Activated naive CD8-positive, alpha-beta T cell (primary cell): ENCODE data around the gene MYZAP.

Experiments
- H3K27ac Mint-ChIP-seq: one replicate; pipeline ENCODE4 v1.8.0; 2021; ENCODE audit warnings: mixed read lengths
- H3K27me3 Mint-ChIP-seq: one replicate; pipeline ENCODE4 v1.8.0; 2021; ENCODE audit warnings: mixed read lengths
- H3K36me3 Mint-ChIP-seq: one replicate; pipeline ENCODE4 v1.8.0; 2021; ENCODE audit warnings: mixed read lengths
- H3K4me1 Mint-ChIP-seq: one replicate; pipeline ENCODE4 v1.8.0; 2021; ENCODE audit warnings: low read depth, mixed read lengths
- H3K4me3 Mint-ChIP-seq: one replicate; pipeline ENCODE4 v1.8.0; 2021; ENCODE audit warnings: mild to moderate bottlenecking, mixed read lengths
- H3K9me3 Mint-ChIP-seq: one replicate; pipeline ENCODE4 v1.8.0; 2021; ENCODE audit warnings: low read depth, mixed read lengths

MYZAP gene

GRCh38 chr15:57591822-57592367 lies at the start of gene MYZAP:
TSS of gene MYZAP (plus strand) at chr15:57591904. CDS start at chr15:57592035, 131 bp downstream.
- H3K9me3 Mint-ChIP-seq, result no peaks in the 10 kb centered on the region
- peak within 1 kb of the TSS; percentile 68 for H3K4me3 Mint-ChIP-seq
- peaks cover 26% of the 10 kb centered on the region for H3K4me1 Mint-ChIP-seq
- peaks cover 19% of the 10 kb centered on the region for H3K27me3 Mint-ChIP-seq
- no peaks in the 10 kb centered on the region for H3K36me3 Mint-ChIP-seq
- H3K27ac Mint-ChIP-seq, result no peak within 1 kb of the TSS

GRCh38 chr15:57542505-57542817 lies 49.2 kb upstream of the MYZAP start:
- no peaks in the 10 kb centered on the region for H3K27me3 Mint-ChIP-seq
- no peak overlapping the region for H3K27ac Mint-ChIP-seq
- H3K36me3 Mint-ChIP-seq, result no peaks in the 10 kb centered on the region

GRCh38 chr15:57544848-57545480 lies 46.7 kb upstream of the MYZAP start:
- Mint-ChIP-seq H3K9me3 (no peaks in the 10 kb centered on the region), H3K4me1 (no peaks in the 10 kb centered on the region), H3K36me3 (no peaks in the 10 kb centered on the region), H3K27ac (no peak overlapping the region), H3K27me3 (no peaks in the 10 kb centered on the region), H3K4me3 (no peak overlapping the region)

More at GRCh38 chr15:57542505-57542817, 49.2 kb upstream of the MYZAP start:
- Mint-ChIP-seq H3K4me1 (no peaks in the 10 kb centered on the region), H3K9me3 (no peaks in the 10 kb centered on the region), H3K4me3 (no peak overlapping the region)

GRCh38 chr15:57545995-57546394 lies 45.7 kb upstream of the MYZAP start:
- H3K4me3 Mint-ChIP-seq, result no peak overlapping the region
- H3K9me3 Mint-ChIP-seq, result no peaks in the 10 kb centered on the region
- H3K36me3 Mint-ChIP-seq, result no peaks in the 10 kb centered on the region
- H3K27me3 Mint-ChIP-seq, result no peaks in the 10 kb centered on the region
- H3K27ac Mint-ChIP-seq, result no peak overlapping the region
- H3K4me1 Mint-ChIP-seq, result no peaks in the 10 kb centered on the region

GRCh38 chr15:57547243-57547755 lies 44.4 kb upstream of the MYZAP start:
- Mint-ChIP-seq H3K4me3 (no peak overlapping the region), H3K27ac (no peak overlapping the region), H3K9me3 (no peaks in the 10 kb centered on the region), H3K27me3 (no peaks in the 10 kb centered on the region), H3K36me3 (no peaks in the 10 kb centered on the region), H3K4me1 (no peaks in the 10 kb centered on the region)

- no peak overlapping the region for H3K27ac Mint-ChIP-seq
- no peaks in the 10 kb centered on the region for H3K9me3 Mint-ChIP-seq
- H3K4me3 Mint-ChIP-seq, result no peak overlapping the region
- no peaks in the 10 kb centered on the region for H3K36me3 Mint-ChIP-seq
- H3K4me1 Mint-ChIP-seq, result no peaks in the 10 kb centered on the region
- H3K27me3 Mint-ChIP-seq, result no peaks in the 10 kb centered on the region
These were observed 43.4 kb upstream of the MYZAP start for GRCh38 chr15:57548351-57548750.

GRCh38 chr15:57548835-57549234 lies 42.9 kb upstream of the MYZAP start:
- Mint-ChIP-seq H3K27me3 (no peaks in the 10 kb centered on the region), H3K9me3 (no peaks in the 10 kb centered on the region), H3K27ac (no peak overlapping the region), H3K36me3 (no peaks in the 10 kb centered on the region), H3K4me3 (no peak overlapping the region), H3K4me1 (no peaks in the 10 kb centered on the region)

GRCh38 chr15:57549935-57550334 lies 41.8 kb upstream of the MYZAP start:
- Mint-ChIP-seq H3K36me3 (no peaks in the 10 kb centered on the region), H3K4me1 (no peaks in the 10 kb centered on the region), H3K27me3 (no peaks in the 10 kb centered on the region), H3K9me3 (no peaks in the 10 kb centered on the region), H3K27ac (no peak overlapping the region), H3K4me3 (no peak overlapping the region)

- no peaks in the 10 kb centered on the region for H3K4me1 Mint-ChIP-seq
These were observed 41.1 kb upstream of the MYZAP start for GRCh38 chr15:57550640-57551039.

GRCh38 chr15:57551715-57552677 lies 39.7 kb upstream of the MYZAP start:
- Mint-ChIP-seq H3K36me3 (no peaks in the 10 kb centered on the region), H3K27ac (no peak overlapping the region), H3K9me3 (no peaks in the 10 kb centered on the region), H3K27me3 (no peaks in the 10 kb centered on the region), H3K4me3 (no peak overlapping the region), H3K4me1 (no peaks in the 10 kb centered on the region)

More at GRCh38 chr15:57550640-57551039, 41.1 kb upstream of the MYZAP start:
- Mint-ChIP-seq H3K9me3 (no peaks in the 10 kb centered on the region), H3K4me3 (no peak overlapping the region), H3K27me3 (no peaks in the 10 kb centered on the region), H3K27ac (no peak overlapping the region), H3K36me3 (no peaks in the 10 kb centered on the region)

GRCh38 chr15:57552678-57553334 lies 38.9 kb upstream of the MYZAP start:
- Mint-ChIP-seq H3K9me3 (no peaks in the 10 kb centered on the region), H3K4me1 (no peaks in the 10 kb centered on the region), H3K4me3 (no peak overlapping the region), H3K36me3 (no peaks in the 10 kb centered on the region), H3K27me3 (no peaks in the 10 kb centered on the region), H3K27ac (no peak overlapping the region)

GRCh38 chr15:57553526-57553925 lies 38.2 kb upstream of the MYZAP start:
- no peaks in the 10 kb centered on the region for H3K9me3 Mint-ChIP-seq
- H3K27ac Mint-ChIP-seq, result no peak overlapping the region
- H3K4me3 Mint-ChIP-seq, result no peak overlapping the region
- H3K36me3 Mint-ChIP-seq, result no peaks in the 10 kb centered on the region
- no peaks in the 10 kb centered on the region for H3K27me3 Mint-ChIP-seq
- no peaks in the 10 kb centered on the region for H3K4me1 Mint-ChIP-seq

- no peak overlapping the region for H3K27ac Mint-ChIP-seq
- no peaks in the 10 kb centered on the region for H3K9me3 Mint-ChIP-seq
- no peaks in the 10 kb centered on the region for H3K4me1 Mint-ChIP-seq
- H3K36me3 Mint-ChIP-seq, result no peaks in the 10 kb centered on the region
- no peak overlapping the region for H3K4me3 Mint-ChIP-seq
- H3K27me3 Mint-ChIP-seq, result no peaks in the 10 kb centered on the region
These were observed 37.5 kb upstream of the MYZAP start for GRCh38 chr15:57554063-57554811.

- Mint-ChIP-seq H3K36me3 (no peaks in the 10 kb centered on the region), H3K9me3 (no peaks in the 10 kb centered on the region), H3K27me3 (no peaks in the 10 kb centered on the region), H3K4me1 (no peaks in the 10 kb centered on the region), H3K27ac (no peak overlapping the region), H3K4me3 (no peak overlapping the region)
These were observed 36.9 kb upstream of the MYZAP start for GRCh38 chr15:57554812-57555179.
